ENCODE results near the gene SRPK2.

Gene SRPK2

DNA sequence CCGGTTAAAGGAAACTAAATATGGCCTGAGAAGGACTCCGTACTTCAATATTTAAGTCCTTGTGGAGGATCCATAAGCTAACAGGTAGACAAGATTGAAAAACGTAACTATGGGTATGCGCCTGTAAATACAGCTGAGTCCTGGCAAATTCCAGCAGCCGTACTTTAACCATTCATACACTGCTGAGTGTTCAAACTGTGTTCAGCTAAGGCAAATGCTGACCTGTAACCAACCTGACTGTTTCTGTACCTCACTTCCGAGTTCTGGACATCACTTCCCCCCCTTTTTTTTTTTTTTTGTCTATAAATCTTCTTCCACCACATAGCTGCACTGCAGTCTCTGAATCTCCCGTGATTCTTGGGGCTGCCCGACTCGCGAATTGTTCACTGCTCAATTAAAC lies 69.1 kb downstream of the SRPK2 start:
- DNase-seq (ENCODE audit: low spot score), result no peak
- Histone ChIP-seq H3K27ac (no peak overlapping the region), H3K4me3 (no peak overlapping the region)
- TF ChIP-seq, protein P1, sequence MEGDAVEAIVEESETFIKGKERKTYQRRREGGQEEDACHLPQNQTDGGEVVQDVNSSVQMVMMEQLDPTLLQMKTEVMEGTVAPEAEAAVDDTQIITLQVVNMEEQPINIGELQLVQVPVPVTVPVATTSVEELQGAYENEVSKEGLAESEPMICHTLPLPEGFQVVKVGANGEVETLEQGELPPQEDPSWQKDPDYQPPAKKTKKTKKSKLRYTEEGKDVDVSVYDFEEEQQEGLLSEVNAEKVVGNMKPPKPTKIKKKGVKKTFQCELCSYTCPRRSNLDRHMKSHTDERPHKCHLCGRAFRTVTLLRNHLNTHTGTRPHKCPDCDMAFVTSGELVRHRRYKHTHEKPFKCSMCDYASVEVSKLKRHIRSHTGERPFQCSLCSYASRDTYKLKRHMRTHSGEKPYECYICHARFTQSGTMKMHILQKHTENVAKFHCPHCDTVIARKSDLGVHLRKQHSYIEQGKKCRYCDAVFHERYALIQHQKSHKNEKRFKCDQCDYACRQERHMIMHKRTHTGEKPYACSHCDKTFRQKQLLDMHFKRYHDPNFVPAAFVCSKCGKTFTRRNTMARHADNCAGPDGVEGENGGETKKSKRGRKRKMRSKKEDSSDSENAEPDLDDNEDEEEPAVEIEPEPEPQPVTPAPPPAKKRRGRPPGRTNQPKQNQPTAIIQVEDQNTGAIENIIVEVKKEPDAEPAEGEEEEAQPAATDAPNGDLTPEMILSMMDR (IDR thresholded peaks at IDR 0.05), result no peak

DNA sequence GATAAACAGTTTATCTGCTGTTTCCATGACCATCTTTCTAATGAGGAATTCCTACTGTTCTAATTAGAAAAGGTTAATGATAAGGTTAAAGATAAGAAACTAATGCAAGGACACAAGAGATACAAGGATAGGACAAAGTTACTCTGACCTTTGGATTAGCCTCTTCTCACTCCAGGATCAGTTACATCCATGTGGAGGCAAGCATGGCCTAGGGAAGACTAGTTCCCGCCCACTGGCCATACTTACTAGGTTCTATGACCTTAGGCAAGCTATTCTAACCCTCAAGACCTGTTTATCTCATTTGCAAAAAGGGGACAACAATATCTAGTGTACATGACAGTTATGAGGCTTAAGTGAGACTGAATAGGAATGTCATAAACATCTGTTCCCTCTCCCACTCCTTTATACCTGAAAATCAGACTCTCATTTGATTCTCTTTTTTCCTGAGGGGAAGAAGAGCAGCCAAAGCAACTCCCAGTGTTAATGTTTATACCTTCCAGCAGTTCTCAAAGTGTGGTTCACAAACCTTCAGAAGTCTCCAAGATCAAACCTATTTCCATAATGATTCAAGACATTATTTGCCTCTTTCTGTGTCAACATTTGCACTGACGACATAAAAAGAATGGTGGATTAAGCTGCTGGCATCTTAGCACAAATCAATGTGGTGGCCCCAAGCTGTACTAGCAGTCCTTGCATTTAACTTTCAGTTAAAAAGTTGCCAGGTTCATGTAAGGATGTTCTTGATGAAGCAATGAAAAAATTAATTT lies 72.0 kb downstream of the SRPK2 start:
- no peak for DNase-seq (ENCODE audit: low spot score)
- Histone ChIP-seq H3K4me3 (no peak overlapping the region), H3K27ac (no peak overlapping the region)
- TF ChIP-seq, protein P1 (IDR thresholded peaks at IDR 0.05), result no peak

DNA sequence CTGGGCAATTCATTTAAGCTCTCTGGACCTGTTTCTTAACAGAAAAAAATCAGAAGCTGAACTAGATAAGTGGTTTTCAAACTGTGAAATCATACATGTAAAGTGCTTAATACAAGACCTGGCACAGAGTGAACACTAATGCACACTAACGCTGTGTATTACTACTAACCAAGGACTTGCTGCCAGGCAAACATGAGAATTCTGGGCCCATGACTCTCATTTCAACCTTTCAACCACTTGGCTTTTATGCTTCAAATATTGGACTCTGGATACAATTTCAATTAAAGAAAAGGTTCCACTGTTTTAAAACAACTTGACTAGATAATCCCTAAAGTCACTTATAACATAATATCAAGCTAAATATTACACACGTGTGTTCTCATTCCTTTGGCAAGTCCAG lies 73.4 kb downstream of the SRPK2 start:
- Histone ChIP-seq H3K4me3 (no peak overlapping the region), H3K27ac (no peak overlapping the region)
- no peak for DNase-seq (ENCODE audit: low spot score)
- TF ChIP-seq, protein P1 (IDR thresholded peaks at IDR 0.05), result no peak

DNA sequence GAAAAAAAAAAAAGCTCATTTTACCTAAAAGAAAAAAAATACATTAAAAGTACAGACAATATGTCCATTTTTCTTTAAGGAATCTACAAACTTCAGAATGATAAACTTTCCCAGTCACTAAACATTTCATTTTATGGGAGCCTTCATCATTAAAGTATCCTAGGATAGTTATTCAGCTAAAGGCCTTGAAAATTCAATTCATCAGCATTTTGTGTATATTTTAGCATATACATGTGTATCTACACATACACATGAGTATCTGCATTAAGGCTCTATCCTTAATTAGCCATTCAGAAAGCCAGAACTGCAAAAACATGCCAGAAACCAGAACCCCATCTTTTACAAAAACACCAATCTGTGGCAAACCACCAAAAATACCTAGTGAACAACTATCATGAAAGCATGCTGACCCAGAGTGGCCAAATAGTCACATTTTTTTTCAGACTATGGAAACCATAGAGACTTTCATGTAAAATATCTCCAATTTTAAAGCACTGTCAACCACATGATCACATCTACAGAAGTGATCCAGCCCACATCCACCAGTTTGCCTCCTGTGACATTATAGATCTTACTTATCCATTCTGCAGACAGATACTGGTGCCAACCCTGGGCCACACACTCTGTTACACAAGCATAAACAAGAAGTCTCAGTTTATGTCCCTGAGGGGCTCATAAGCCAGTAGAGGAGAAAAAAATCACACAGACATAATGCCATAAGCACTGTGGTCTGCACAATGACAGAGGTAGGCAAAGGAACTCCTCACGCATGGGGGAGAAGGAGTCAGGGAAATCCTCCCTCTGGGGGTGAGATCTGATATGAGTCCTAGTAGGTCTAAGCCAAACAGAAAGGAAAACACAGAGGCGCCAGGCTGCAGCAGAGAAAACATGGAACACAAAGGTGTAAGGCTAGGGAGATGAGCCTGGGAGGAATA lies 79.2 kb downstream of the SRPK2 start:
- TF ChIP-seq, protein P1 (IDR thresholded peaks at IDR 0.05), result no peak
- DNase-seq (ENCODE audit: low spot score), result no peak
- H3K4me3 ChIP-seq, result no peak overlapping the region
- no peak overlapping the region for H3K27ac ChIP-seq

DNA sequence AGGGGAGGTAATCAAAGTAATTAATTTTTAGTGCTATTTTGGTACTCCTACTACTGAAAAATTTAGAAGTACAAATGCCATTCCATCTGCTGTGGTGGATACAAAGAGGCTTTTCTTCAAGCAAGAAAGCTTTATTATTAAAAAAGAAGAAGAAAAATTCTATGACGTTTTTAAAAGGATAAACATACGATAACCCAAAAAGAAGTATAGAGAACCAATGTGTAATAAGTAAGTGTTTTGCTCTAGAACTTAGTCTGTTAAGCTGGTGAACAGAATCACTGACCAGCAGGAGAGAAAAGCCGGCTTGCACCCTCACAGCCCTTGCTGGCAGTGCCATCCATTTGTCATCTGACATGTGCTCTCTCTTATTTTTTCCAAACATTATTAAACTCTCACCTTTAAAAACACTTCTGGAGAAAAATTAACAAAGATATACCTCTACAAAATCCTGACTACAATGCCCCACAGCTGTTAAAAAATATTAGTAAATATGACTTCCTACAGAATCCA lies 81.5 kb downstream of the SRPK2 start:
- Histone ChIP-seq H3K4me3 (no peak overlapping the region), H3K27ac (no peak overlapping the region)
- DNase-seq (ENCODE audit: low spot score), result no peak
- TF ChIP-seq, protein P1 (IDR thresholded peaks at IDR 0.05), result no peak

DNA sequence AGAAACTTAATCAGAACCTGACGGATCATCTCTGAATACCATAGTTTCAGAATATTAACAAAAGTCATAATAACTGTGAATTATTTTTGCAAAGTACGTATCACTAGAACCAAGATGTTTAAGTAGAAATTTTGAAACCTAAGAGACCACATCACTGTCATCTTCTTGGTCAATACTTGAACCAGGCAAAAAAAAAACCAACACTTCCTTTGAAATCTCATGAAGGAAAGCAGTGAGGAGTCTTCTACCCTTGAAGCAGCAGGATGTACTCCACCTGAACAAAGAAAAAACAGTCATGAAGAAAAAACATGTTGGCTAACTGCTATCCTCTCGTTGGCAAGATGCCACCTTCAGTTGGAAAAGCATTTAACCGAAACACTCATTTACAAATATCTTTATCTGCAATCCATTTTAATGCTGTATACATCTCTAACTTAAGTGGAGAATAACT lies 82.4 kb downstream of the SRPK2 start:
- TF ChIP-seq, protein P1 (IDR thresholded peaks at IDR 0.05), result no peak
- no peak overlapping the region for H3K27ac ChIP-seq
- H3K4me3 ChIP-seq, result no peak overlapping the region
- no peak for DNase-seq (ENCODE audit: low spot score)

Data from coronary artery (tissue), 2 donors.